Activated naive CD4-positive, alpha-beta T cell treated with anti-CD3 and anti-CD28 coated beads, Interleukin-2, amount 10 ng/mL, durations not matched to agents 7 days and 5 days (primary cell): ENCODE data around the gene YKT6.

Experiments used
- CTCF ChIA-PET: fragments of 350-600 bp; sonication (Branson Sonifier 250); formaldehyde crosslinking; loops from one replicate; lab custom pipeline; 2021; ENCODE audit warnings: antibody characterized with exemption; lab: Charles Lee
- DNase-seq: peaks from one replicate; pipeline ENCODE4 v3.0.0-alpha.2; 2020
- H3K27ac Mint-ChIP-seq: one replicate; pipeline ENCODE4 v1.8.0; 2021; ENCODE audit warnings: mild to moderate bottlenecking, moderate library complexity, mixed read lengths
- H3K27me3 Mint-ChIP-seq: one replicate; pipeline ENCODE4 v1.8.0; 2021; ENCODE audit warnings: mild to moderate bottlenecking, mixed read lengths
- H3K36me3 Mint-ChIP-seq: one replicate; pipeline ENCODE4 v1.8.0; 2021; ENCODE audit warnings: mixed read lengths
- H3K4me1 Mint-ChIP-seq: one replicate; pipeline ENCODE4 v1.8.0; 2021; ENCODE audit warnings: mixed read lengths
- H3K4me3 Mint-ChIP-seq: one replicate; pipeline ENCODE4 v1.8.0; 2021; ENCODE audit warnings: mild to moderate bottlenecking, moderate library complexity, mixed read lengths
- H3K9me3 Mint-ChIP-seq: one replicate; pipeline ENCODE4 v1.8.0; 2021; ENCODE audit warnings: mixed read lengths

Gene YKT6

GRCh38 chr7:44235066-44235465 lies 34.3 kb downstream of the YKT6 start:
- no peak for DNase-seq
- Mint-ChIP-seq H3K9me3 (no peaks in the 10 kb centered on the region), H3K27me3 (no peaks in the 10 kb centered on the region), H3K4me3 (no peak overlapping the region), H3K27ac (no peak overlapping the region), H3K4me1 (no peaks in the 10 kb centered on the region), H3K36me3 (no peaks in the 10 kb centered on the region)
- CTCF ChIA-PET: no interaction called here

- CTCF ChIA-PET: no interaction called here
- H3K27me3 Mint-ChIP-seq: peaks cover 2% of the 10 kb centered on the region
These were observed 35.0 kb downstream of the YKT6 start for GRCh38 chr7:44235582-44236332.

GRCh38 chr7:44236333-44236728 lies 35.6 kb downstream of the YKT6 start:
- CTCF ChIA-PET: no interaction called here
- Mint-ChIP-seq H3K4me3 (no peak overlapping the region), H3K27ac (no peak overlapping the region), H3K4me1 (peaks cover 5% of the 10 kb centered on the region), H3K36me3 (no peaks in the 10 kb centered on the region), H3K9me3 (no peaks in the 10 kb centered on the region), H3K27me3 (peaks cover 4% of the 10 kb centered on the region)
- DNase-seq: no peak

More at GRCh38 chr7:44235582-44236332, 35.0 kb downstream of the YKT6 start:
- Mint-ChIP-seq H3K27ac (no peak overlapping the region), H3K9me3 (no peaks in the 10 kb centered on the region), H3K4me1 (no peaks in the 10 kb centered on the region), H3K36me3 (no peaks in the 10 kb centered on the region), H3K4me3 (no peak overlapping the region)
- DNase-seq: no peak

- peaks cover 5% of the 10 kb centered on the region for H3K4me1 Mint-ChIP-seq
- no peaks in the 10 kb centered on the region for H3K36me3 Mint-ChIP-seq
- no peak overlapping the region for H3K4me3 Mint-ChIP-seq
- no peak for DNase-seq
- H3K27me3 Mint-ChIP-seq: peaks cover 4% of the 10 kb centered on the region
- H3K9me3 Mint-ChIP-seq: no peaks in the 10 kb centered on the region
- H3K27ac Mint-ChIP-seq: no peak overlapping the region
- CTCF ChIA-PET: interaction anchor here (1.2 kb wide), 1 partner anchor 328 kb away, joined by 4 read pairs; no protein-coding TSS in a partner anchor
These were observed 36.9 kb downstream of the YKT6 start for GRCh38 chr7:44237696-44238095.

- no peaks in the 10 kb centered on the region for H3K9me3 Mint-ChIP-seq
- CTCF ChIA-PET: interaction anchor here (1.2 kb wide), 1 partner anchor 328 kb away, joined by 4 read pairs; no protein-coding TSS in a partner anchor
- H3K4me3 Mint-ChIP-seq: no peak overlapping the region
- no peak for DNase-seq
- H3K36me3 Mint-ChIP-seq: no peaks in the 10 kb centered on the region
- peaks cover 5% of the 10 kb centered on the region for H3K4me1 Mint-ChIP-seq
- H3K27me3 Mint-ChIP-seq: peaks cover 4% of the 10 kb centered on the region
- H3K27ac Mint-ChIP-seq: no peak overlapping the region
These were observed 37.4 kb downstream of the YKT6 start for GRCh38 chr7:44238116-44238695.

- no peak overlapping the region for H3K27ac Mint-ChIP-seq
- H3K4me3 Mint-ChIP-seq: no peak overlapping the region
- peaks cover 4% of the 10 kb centered on the region for H3K27me3 Mint-ChIP-seq
- CTCF ChIA-PET: no interaction called here
- H3K36me3 Mint-ChIP-seq: no peaks in the 10 kb centered on the region
- H3K9me3 Mint-ChIP-seq: no peaks in the 10 kb centered on the region
- H3K4me1 Mint-ChIP-seq: peaks cover 5% of the 10 kb centered on the region
- no peak for DNase-seq
These were observed 38.6 kb downstream of the YKT6 start for GRCh38 chr7:44239361-44239760.

- H3K9me3 Mint-ChIP-seq: no peaks in the 10 kb centered on the region
- CTCF ChIA-PET: interaction anchor here (0.6 to 5.6 kb wide), 29 partner anchors 9 to 332 kb away, joined by 3 to 73 read pairs (median 4); partner anchors contain the start of gene NUDCD3
- DNase-seq: no peak
- no peak overlapping the region for H3K27ac Mint-ChIP-seq
- H3K27me3 Mint-ChIP-seq: peaks cover 4% of the 10 kb centered on the region
- no peaks in the 10 kb centered on the region for H3K36me3 Mint-ChIP-seq
- peaks cover 5% of the 10 kb centered on the region for H3K4me1 Mint-ChIP-seq
- H3K4me3 Mint-ChIP-seq: no peak overlapping the region
These were observed 39.6 kb downstream of the YKT6 start for GRCh38 chr7:44240376-44240775.

- H3K27ac Mint-ChIP-seq: no peak overlapping the region
These were observed 40.3 kb downstream of the YKT6 start for GRCh38 chr7:44240983-44241510.

GRCh38 chr7:44242091-44242490 lies 41.3 kb downstream of the YKT6 start:
- DNase-seq: no peak
- CTCF ChIA-PET: interaction anchor here (0.6 to 5.6 kb wide), 13 partner anchors 10 to 324 kb away, joined by 3 to 73 read pairs (median 4); no protein-coding TSS in a partner anchor
- Mint-ChIP-seq H3K36me3 (no peaks in the 10 kb centered on the region), H3K27ac (no peak overlapping the region), H3K27me3 (peaks cover 4% of the 10 kb centered on the region), H3K4me3 (no peak overlapping the region), H3K9me3 (no peaks in the 10 kb centered on the region), H3K4me1 (peaks cover 5% of the 10 kb centered on the region)

More at GRCh38 chr7:44240983-44241510, 40.3 kb downstream of the YKT6 start:
- Mint-ChIP-seq H3K27me3 (peaks cover 4% of the 10 kb centered on the region), H3K4me1 (peaks cover 5% of the 10 kb centered on the region), H3K9me3 (no peaks in the 10 kb centered on the region), H3K36me3 (no peaks in the 10 kb centered on the region), H3K4me3 (peak overlapping the region; percentile 23)
- peak; percentile 79 for DNase-seq
- CTCF ChIA-PET: interaction anchor here (0.6 to 5.6 kb wide), 34 partner anchors 8 to 331 kb away, joined by 3 to 73 read pairs (median 4); partner anchors contain the start of gene NUDCD3

- Mint-ChIP-seq H3K4me3 (no peak overlapping the region), H3K9me3 (no peaks in the 10 kb centered on the region)
These were observed 43.5 kb downstream of the YKT6 start for GRCh38 chr7:44244282-44244681.

GRCh38 chr7:44246396-44247113 lies 45.8 kb downstream of the YKT6 start:
- Mint-ChIP-seq H3K27ac (peak overlapping the region; percentile 11), H3K36me3 (no peaks in the 10 kb centered on the region), H3K27me3 (peaks cover 3% of the 10 kb centered on the region), H3K4me3 (no peak overlapping the region), H3K4me1 (no peaks in the 10 kb centered on the region), H3K9me3 (no peaks in the 10 kb centered on the region)
- CTCF ChIA-PET: no interaction called here
- DNase-seq: no peak

More at GRCh38 chr7:44244282-44244681, 43.5 kb downstream of the YKT6 start:
- CTCF ChIA-PET: interaction anchor here (1.8 to 5.6 kb wide), 2 partner anchors 26 to 322 kb away, joined by 3 to 73 read pairs; no protein-coding TSS in a partner anchor
- no peak overlapping the region for H3K27ac Mint-ChIP-seq
- peaks cover 5% of the 10 kb centered on the region for H3K4me1 Mint-ChIP-seq
- H3K36me3 Mint-ChIP-seq: no peaks in the 10 kb centered on the region
- H3K27me3 Mint-ChIP-seq: peaks cover 7% of the 10 kb centered on the region
- peak; percentile 48 for DNase-seq

GRCh38 chr7:44247868-44248651 lies 47.3 kb downstream of the YKT6 start:
- Mint-ChIP-seq H3K27ac (no peak overlapping the region), H3K36me3 (no peaks in the 10 kb centered on the region), H3K4me3 (no peak overlapping the region), H3K27me3 (peaks cover 3% of the 10 kb centered on the region), H3K4me1 (no peaks in the 10 kb centered on the region), H3K9me3 (no peaks in the 10 kb centered on the region)
- CTCF ChIA-PET: no interaction called here
- DNase-seq: no peak

GRCh38 chr7:44249639-44250234 lies 49.0 kb downstream of the YKT6 start:
- H3K27ac Mint-ChIP-seq: no peak overlapping the region
- peaks cover 3% of the 10 kb centered on the region for H3K27me3 Mint-ChIP-seq
- CTCF ChIA-PET: interaction anchor here (1.0 kb wide), 1 partner anchor 9 kb away, joined by 4 read pairs; no protein-coding TSS in a partner anchor

More at GRCh38 chr7:44249639-44250234, 49.0 kb downstream of the YKT6 start:
- no peak for DNase-seq
- no peaks in the 10 kb centered on the region for H3K4me1 Mint-ChIP-seq
- no peaks in the 10 kb centered on the region for H3K36me3 Mint-ChIP-seq
- H3K4me3 Mint-ChIP-seq: no peak overlapping the region
- H3K9me3 Mint-ChIP-seq: no peaks in the 10 kb centered on the region
